ENCODE results near the gene PPP2R2C. TPM values are rescaled to one million over a fixed set of nuclear protein-coding genes. Genes with fewer than 3 reads are reported as not detected.

The PPP2R2C gene
- total RNA-seq, 2 donors from 2014 or later: 0.05 to 0.35 TPM

DNA sequence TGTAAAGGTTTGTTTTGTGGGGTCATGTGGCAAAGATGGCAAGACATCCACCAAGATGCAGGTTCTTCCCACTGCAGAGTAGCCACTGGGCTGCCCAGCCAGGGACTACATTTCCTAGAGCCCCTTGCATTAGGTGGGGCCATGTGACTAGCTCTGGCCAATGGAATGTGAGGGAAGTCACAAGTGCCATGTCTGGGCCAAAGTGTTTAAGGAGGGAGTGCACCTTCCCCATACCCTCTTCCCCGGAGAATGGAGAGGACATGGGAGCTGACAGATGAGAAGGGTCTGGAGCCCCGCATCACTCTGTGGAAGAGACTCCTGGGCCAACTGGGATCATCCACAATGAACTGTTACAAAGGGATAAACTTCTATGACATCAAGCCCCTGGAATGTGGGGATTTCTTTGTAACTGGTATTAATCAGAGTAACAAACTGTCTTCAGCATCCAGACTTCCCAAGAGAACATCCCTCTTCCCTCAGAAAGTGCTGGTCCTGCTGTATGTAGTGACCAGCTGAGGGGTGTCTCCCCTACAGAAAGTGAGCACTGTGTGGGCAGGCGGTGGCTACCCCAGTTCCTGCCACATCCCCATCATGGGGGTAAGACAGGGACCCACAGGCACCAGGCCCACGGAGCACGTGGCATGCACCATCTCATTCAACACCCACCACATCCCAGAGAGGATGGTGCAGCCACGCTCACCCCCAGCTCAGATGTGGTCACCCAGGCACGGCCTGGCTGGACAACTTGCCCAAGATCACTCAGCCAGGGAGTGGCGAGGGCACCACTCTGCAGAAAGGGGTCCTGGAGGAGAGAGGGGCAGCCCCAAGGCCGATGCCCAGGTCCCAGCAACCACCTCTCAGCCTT lies 10.9 kb downstream of the PPP2R2C start:
- H3K4me3 ChIP-seq: no peak overlapping the region
- TF ChIP-seq, protein P1, sequence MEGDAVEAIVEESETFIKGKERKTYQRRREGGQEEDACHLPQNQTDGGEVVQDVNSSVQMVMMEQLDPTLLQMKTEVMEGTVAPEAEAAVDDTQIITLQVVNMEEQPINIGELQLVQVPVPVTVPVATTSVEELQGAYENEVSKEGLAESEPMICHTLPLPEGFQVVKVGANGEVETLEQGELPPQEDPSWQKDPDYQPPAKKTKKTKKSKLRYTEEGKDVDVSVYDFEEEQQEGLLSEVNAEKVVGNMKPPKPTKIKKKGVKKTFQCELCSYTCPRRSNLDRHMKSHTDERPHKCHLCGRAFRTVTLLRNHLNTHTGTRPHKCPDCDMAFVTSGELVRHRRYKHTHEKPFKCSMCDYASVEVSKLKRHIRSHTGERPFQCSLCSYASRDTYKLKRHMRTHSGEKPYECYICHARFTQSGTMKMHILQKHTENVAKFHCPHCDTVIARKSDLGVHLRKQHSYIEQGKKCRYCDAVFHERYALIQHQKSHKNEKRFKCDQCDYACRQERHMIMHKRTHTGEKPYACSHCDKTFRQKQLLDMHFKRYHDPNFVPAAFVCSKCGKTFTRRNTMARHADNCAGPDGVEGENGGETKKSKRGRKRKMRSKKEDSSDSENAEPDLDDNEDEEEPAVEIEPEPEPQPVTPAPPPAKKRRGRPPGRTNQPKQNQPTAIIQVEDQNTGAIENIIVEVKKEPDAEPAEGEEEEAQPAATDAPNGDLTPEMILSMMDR (IDR thresholded peaks at IDR 0.05): no peak
- H3K27me3 ChIP-seq: no peaks in the 10 kb centered on the region
- H3K27ac ChIP-seq: no peak overlapping the region
- DNase-seq: no peak
- H3K9me3 ChIP-seq: no peaks in the 10 kb centered on the region
- intact Hi-C loops (cut with DNase I): no loop called here
- H3K9ac ChIP-seq (ENCODE audit: low read depth in 2 of 2, low read length in 2 of 2): no peak overlapping the region
- H3K36me3 ChIP-seq: no peaks in the 10 kb centered on the region
- H3K4me1 ChIP-seq: no peaks in the 10 kb centered on the region

DNA sequence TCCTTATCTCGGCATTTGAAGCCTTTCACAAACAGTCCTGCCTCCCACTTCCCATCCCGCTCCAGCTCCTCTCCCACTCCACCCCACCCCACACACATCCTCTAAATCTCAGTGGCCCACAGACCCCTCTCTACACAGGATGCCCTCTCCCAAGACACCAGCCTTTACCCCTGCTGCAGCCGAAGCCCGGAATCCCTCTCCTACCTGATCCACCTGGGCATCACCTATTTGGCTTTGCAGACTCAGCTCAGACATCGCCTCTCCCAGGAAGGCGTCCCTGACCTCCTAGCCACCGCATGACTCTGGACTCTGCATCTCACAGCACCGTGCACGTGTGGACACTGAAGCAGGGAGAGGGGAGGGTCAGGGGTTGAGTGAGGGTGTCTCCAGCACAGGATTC lies 11.5 kb downstream of the PPP2R2C start:
- no peaks in the 10 kb centered on the region for H3K36me3 ChIP-seq
- intact Hi-C loops (cut with DNase I): no loop called here
- no peak for DNase-seq
- H3K27ac ChIP-seq: no peak overlapping the region
- TF ChIP-seq, protein P1 (IDR thresholded peaks at IDR 0.05): no peak
- no peaks in the 10 kb centered on the region for H3K4me1 ChIP-seq
- H3K4me3 ChIP-seq: no peak overlapping the region
- no peaks in the 10 kb centered on the region for H3K9me3 ChIP-seq
- H3K9ac ChIP-seq (ENCODE audit: low read depth in 2 of 2, low read length in 2 of 2): no peak overlapping the region
- H3K27me3 ChIP-seq: no peaks in the 10 kb centered on the region

DNA sequence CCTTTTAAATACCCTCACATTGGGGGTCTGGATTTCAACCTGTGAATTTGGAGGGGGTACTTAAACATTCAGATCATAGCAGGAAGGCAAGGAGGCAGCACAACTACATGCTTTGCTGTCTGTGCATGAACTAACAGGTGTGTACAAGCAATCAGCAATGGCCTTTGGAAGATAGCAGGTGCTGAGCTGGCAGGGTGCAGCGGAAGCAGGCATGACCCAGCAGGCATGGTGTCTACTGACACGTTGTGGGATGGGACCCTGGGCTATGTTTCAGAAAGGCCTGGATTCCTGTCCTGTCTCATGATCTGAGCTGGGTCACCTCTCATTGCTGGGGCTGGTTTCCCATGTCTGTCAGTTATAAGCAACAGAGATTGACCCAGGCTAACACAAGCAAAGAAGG lies 13.9 kb downstream of the PPP2R2C start:
- intact Hi-C loops (cut with DNase I): no loop called here
- no peak overlapping the region for H3K27ac ChIP-seq
- no peak overlapping the region for H3K4me3 ChIP-seq
- DNase-seq: no peak
- no peaks in the 10 kb centered on the region for H3K36me3 ChIP-seq
- TF ChIP-seq, protein P1 (IDR thresholded peaks at IDR 0.05): no peak
- no peak overlapping the region for H3K9ac ChIP-seq (ENCODE audit: low read depth in 2 of 2, low read length in 2 of 2)
- no peaks in the 10 kb centered on the region for H3K27me3 ChIP-seq
- H3K9me3 ChIP-seq: no peaks in the 10 kb centered on the region
- H3K4me1 ChIP-seq: no peaks in the 10 kb centered on the region

DNA sequence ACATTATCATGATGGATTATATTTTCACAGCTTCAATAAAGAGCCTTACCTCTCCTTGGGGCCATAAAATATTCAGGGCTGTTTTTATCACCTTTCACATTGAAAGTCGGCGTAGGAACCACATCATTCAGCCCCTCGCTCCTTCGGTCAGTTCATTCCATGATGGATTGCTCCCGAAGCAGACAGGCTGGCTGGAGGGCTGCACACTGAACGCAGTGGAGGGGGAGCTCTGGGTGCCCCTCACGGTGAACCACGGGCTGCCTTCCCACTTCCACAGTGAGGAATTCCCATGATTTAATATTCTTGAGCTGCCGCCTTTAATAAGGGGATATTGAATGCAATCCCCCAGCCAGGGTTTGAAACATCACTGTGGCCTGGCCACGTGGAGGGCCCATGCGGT lies 16.0 kb downstream of the PPP2R2C start:
- H3K9ac ChIP-seq (ENCODE audit: low read depth in 2 of 2, low read length in 2 of 2): no peak overlapping the region
- H3K9me3 ChIP-seq: no peaks in the 10 kb centered on the region
- no peak for DNase-seq
- intact Hi-C loops (cut with DNase I): no loop called here
- no peaks in the 10 kb centered on the region for H3K4me1 ChIP-seq
- TF ChIP-seq, protein P1 (IDR thresholded peaks at IDR 0.05): no peak
- H3K27ac ChIP-seq: no peak overlapping the region
- no peak overlapping the region for H3K4me3 ChIP-seq
- H3K36me3 ChIP-seq: no peaks in the 10 kb centered on the region
- no peaks in the 10 kb centered on the region for H3K27me3 ChIP-seq

DNA sequence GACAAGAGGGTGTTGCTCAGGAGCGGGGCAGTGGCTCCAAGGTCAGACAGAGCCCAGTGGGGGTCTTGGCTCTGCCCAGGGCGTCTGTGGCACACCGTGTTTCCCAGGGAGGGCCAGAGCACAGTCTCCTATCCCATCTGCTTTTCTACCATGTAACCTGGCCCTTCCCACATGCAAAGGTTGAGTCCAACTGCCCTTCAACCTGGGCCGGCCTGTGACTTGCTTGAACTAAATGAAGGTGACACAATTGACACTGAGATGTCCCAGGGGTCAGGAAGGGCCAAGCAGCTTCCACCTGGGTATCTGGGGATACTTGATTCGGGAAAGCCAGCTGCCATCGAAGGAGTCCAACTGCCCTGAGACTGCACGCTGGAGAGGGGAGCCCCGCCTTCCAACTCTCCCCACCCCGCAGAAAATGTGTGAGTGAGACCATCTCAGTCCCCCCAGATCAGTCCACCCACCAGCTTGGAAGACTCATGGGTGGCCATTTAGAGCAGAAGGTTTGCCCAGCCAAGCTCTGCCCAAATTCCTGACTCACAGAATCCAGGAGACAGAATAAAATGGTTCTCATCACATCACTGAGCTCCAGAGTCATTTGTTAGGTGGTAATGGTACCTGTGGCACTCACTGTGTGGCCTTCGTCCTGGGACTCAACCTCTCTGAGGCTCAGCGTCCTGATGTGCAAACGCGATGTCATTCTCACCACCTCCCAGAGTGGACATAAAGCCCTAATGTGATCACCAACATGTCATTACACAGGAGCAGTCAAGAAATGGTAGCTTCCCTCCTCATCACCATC lies 18.1 kb downstream of the PPP2R2C start:
- DNase-seq: no peak
- H3K9ac ChIP-seq (ENCODE audit: low read depth in 2 of 2, low read length in 2 of 2): no peak overlapping the region
- H3K27ac ChIP-seq: no peak overlapping the region
- H3K4me3 ChIP-seq: no peak overlapping the region
- H3K27me3 ChIP-seq: no peaks in the 10 kb centered on the region
- no peaks in the 10 kb centered on the region for H3K9me3 ChIP-seq
- no peaks in the 10 kb centered on the region for H3K36me3 ChIP-seq
- intact Hi-C loops (cut with DNase I): no loop called here
- no peaks in the 10 kb centered on the region for H3K4me1 ChIP-seq
- TF ChIP-seq, protein P1 (IDR thresholded peaks at IDR 0.05): no peak
